SK-N-MC (cell line): Measurements from ENCODE around the gene OR7A5.

ENCODE experiments used
- EZH2 ChIP-seq: fragments of 200-600 bp; sonication (generic); IDR thresholded peaks from one replicate; pipeline ENCODE4 v1.6.1; 2017; ENCODE audit warnings: antibody characterized with exemption
- POLR2AphosphoS5 ChIP-seq: IDR thresholded peaks from 2 replicates; pipeline ENCODE4 v1.6.1; 2012; ENCODE audit warnings: mild to moderate bottlenecking, low read depth, low read length, borderline replicate concordance

DNA sequence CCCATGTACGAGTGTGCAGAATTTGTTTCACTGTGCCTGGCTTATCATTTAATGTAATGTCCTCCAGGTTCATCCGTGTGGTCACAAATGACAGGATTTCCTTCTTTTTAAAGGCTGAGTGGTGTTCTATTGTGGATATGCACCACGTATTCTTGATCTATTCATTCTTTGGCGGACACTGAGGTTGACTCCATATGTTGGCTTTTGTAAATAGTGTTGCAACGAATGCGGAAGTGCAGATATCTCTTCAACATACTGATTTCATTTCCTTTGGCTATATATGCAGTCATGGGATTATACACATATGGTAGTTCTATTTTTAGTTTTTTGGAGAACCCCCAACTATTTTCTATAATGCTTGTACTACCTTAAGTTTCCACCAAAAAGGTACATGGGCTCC is 13.0 kb downstream of the OR7A5 start:
- no peak for TF ChIP-seq POLR2AphosphoS5
- TF ChIP-seq EZH2: no peak
